Glutamatergic neuron (in vitro differentiated cells): ENCODE results near the gene KDM2B. TPM values are rescaled to one million over a fixed set of nuclear protein-coding genes. Genes with fewer than 3 reads are reported as not detected.

Experiments
- DNase-seq: peaks from one replicate; pipeline ENCODE4 v3.0.0; 2022
- H3K27ac Mint-ChIP-seq: one replicate; pipeline ENCODE4 v1.8.0; 2020; ENCODE audit warnings: mild to moderate bottlenecking, mixed read lengths, inconsistent platforms; ENCODE audit not compliant: unreplicated experiment
- H3K27me3 Mint-ChIP-seq: one replicate; pipeline ENCODE4 v1.8.0; 2020; ENCODE audit warnings: mild to moderate bottlenecking, moderate library complexity, mixed read lengths, inconsistent platforms; ENCODE audit not compliant: unreplicated experiment
- H3K36me3 Mint-ChIP-seq: one replicate; pipeline ENCODE4 v1.8.0; 2020; ENCODE audit warnings: mild to moderate bottlenecking, mixed read lengths, inconsistent platforms; ENCODE audit not compliant: unreplicated experiment
- H3K4me1 Mint-ChIP-seq: one replicate; pipeline ENCODE4 v1.8.0; 2020; ENCODE audit warnings: mild to moderate bottlenecking, low read depth, mixed read lengths, inconsistent platforms; ENCODE audit not compliant: unreplicated experiment
- H3K4me3 Mint-ChIP-seq: one replicate; pipeline ENCODE4 v1.8.0; 2020; ENCODE audit warnings: mild to moderate bottlenecking, mixed read lengths, inconsistent platforms; ENCODE audit not compliant: unreplicated experiment
- H3K9me3 Mint-ChIP-seq: one replicate; pipeline ENCODE4 v1.8.0; 2020; ENCODE audit warnings: mild to moderate bottlenecking, moderate library complexity, mixed read lengths, inconsistent platforms; ENCODE audit not compliant: unreplicated experiment
- CTCF ChIP-seq: fragments of 200-600 bp; sonication (generic); IDR thresholded peaks from one replicate; pipeline ENCODE4 v1.5.0; 2021; ENCODE audit not compliant: partially characterized antibody, unreplicated experiment
- total RNA-seq: library from RNA; stranded (reverse); fragmentation: NEBNext Ultra II Directional; extraction: Animal tissue kit (Norgen Biotek cat#: 25700); gene quantifications from one replicate; pipeline ENCODE4 v1.2.1, GENCODE V29; 2021; ENCODE audit not compliant: unreplicated experiment

The KDM2B gene
- total RNA-seq, 1 donor from 2014 or later, result 64.3 TPM

DNA sequence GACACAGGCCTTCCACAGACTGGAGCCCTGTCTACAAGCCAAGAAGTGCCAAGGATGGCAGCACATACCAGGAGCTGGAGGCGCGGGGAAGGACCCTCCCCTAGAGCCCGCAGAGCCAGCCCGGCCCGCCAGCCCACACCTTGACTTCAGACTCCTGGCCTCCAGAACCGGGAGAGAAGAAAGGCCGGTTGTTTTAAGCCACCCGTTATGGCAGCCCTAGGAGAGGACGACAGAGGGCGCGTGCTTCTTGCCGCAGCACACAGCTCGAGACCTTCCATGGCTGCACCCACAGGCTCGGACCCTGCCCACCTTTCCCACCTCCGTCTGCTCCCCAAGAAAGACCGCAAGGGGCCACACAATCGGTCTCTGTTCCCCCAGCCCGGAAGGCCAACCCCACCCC, 127.2 kb downstream of the KDM2B start:
- Mint-ChIP-seq H3K4me1 (peaks cover 12% of the 10 kb centered on the region), H3K27me3 (peaks cover 3% of the 10 kb centered on the region), H3K4me3 (no peak overlapping the region), H3K27ac (no peak overlapping the region), H3K36me3 (no peaks in the 10 kb centered on the region), H3K9me3 (peaks cover 4% of the 10 kb centered on the region)
- no peak for DNase-seq
- no peak for TF ChIP-seq CTCF

DNA sequence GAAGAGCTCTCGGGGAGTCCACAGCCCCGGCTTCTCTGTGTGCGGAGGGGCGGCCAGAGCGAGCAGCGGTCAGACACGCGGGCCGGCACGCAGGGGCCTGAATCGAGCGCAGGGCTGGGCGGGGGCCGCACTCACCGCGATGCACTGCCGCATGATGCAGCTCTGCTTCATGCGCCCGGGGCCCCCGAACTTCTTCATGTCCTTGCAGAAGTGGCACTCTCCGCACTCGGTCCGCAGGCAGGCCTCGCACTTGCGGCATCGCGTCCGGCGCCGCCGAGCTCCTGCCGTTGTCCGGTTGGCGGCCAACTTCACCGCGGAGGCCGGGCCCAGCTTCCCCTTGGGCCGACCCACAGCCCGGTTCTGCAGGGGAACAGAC, 127.8 kb downstream of the KDM2B start:
- Mint-ChIP-seq H3K4me3 (no peak overlapping the region), H3K27ac (no peak overlapping the region), H3K9me3 (peaks cover 4% of the 10 kb centered on the region), H3K36me3 (no peaks in the 10 kb centered on the region), H3K4me1 (peaks cover 16% of the 10 kb centered on the region), H3K27me3 (peaks cover 4% of the 10 kb centered on the region)
- no peak for DNase-seq
- no peak for TF ChIP-seq CTCF

GRCh38 chr12:121452340-121452984, 128.4 kb downstream of the KDM2B start:
- no peak for TF ChIP-seq CTCF
- no peak for DNase-seq
- H3K4me3 Mint-ChIP-seq, result no peak overlapping the region
- H3K27me3 Mint-ChIP-seq, result peaks cover 4% of the 10 kb centered on the region
- H3K27ac Mint-ChIP-seq, result no peak overlapping the region
- peaks cover 15% of the 10 kb centered on the region for H3K4me1 Mint-ChIP-seq
- peaks cover 2% of the 10 kb centered on the region for H3K9me3 Mint-ChIP-seq
- H3K36me3 Mint-ChIP-seq, result no peaks in the 10 kb centered on the region

GRCh38 chr12:121451961-121452339, 128.9 kb downstream of the KDM2B start:
- Mint-ChIP-seq H3K4me3 (no peak overlapping the region), H3K9me3 (peaks cover 2% of the 10 kb centered on the region), H3K27ac (no peak overlapping the region), H3K27me3 (peaks cover 4% of the 10 kb centered on the region), H3K4me1 (peaks cover 14% of the 10 kb centered on the region), H3K36me3 (no peaks in the 10 kb centered on the region)
- no peak for DNase-seq
- no peak for TF ChIP-seq CTCF

DNA sequence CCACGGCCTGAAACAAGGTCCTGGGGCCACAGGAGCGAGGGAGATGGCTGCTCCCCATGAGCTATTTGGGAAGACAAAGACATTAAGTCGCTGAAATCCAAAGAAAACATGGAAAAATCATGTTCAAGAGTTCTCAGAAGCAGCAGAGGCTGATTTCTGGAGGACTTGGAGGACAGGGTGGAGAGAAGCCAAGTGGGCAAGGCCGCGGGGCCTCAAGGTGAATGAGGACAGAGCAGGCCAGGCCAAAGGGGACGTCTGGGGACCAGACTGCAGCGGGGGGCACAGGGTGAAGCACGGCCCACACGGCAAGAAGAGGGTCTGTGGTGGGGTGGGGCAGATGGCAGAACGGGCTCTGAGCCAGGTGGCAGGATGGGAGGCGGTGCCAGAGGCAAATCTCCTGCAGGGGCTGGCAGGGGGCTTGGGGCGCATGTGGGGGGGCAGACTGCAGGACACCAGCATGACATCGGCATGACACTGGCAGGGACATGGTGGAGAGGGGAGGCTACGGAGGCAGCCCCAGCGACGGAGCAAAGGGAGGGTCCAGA, 132.0 kb downstream of the KDM2B start:
- Mint-ChIP-seq H3K9me3 (no peaks in the 10 kb centered on the region), H3K4me3 (no peak overlapping the region), H3K27ac (no peak overlapping the region), H3K4me1 (peaks cover 9% of the 10 kb centered on the region), H3K27me3 (peaks cover 6% of the 10 kb centered on the region), H3K36me3 (no peaks in the 10 kb centered on the region)
- no peak for DNase-seq
- TF ChIP-seq CTCF, result no peak
